Sigmoid colon (tissue), 7 donors: ENCODE results near the gene FUT6. TPM values are rescaled to one million over a fixed set of nuclear protein-coding genes. Genes with fewer than 3 reads are reported as not detected.
A peak's percentile ranks its signal among the peaks of the same experiment; 100 is the strongest.

Experiments
- DNase-seq: peaks from one replicate; pipeline ENCODE4 v3.0.0-alpha.2; 2019
- H3K27ac ChIP-seq, 4 donors: fragments of 200-600 bp; sonication (generic); one replicate each; pipeline ENCODE4 v1.5.1; 2016 to 2019; ENCODE audit warnings: mild to moderate bottlenecking in 1 of 4
- H3K27me3 ChIP-seq, 3 donors: fragments of 200-600 bp; sonication (generic); one replicate each; pipeline ENCODE4 v1.5.1; 2019; ENCODE audit warnings: mild to moderate bottlenecking in 1 of 3
- H3K36me3 ChIP-seq, 4 donors: fragments of 200-600 bp; sonication (generic); one replicate each; pipeline ENCODE4 v1.5.1; 2016 to 2019
- H3K4me1 ChIP-seq, 4 donors: fragments of 200-600 bp; sonication (generic); one replicate each; pipeline ENCODE4 v1.5.1; 2017 to 2019
- H3K4me3 ChIP-seq, 4 donors: fragments of 200-600 bp; sonication (generic); one replicate each; pipeline ENCODE4 v1.5.1; 2017 to 2019; ENCODE audit warnings: mild to moderate bottlenecking in 2 of 4, moderate library complexity in 1 of 4
- H3K9me3 ChIP-seq, 4 donors: fragments of 200-600 bp in 3 of 4; sonication (generic) in 3 of 4; one replicate each; pipeline versions ENCODE4 v1.5.1 to v1.6.1; 2013 to 2019
- EP300 ChIP-seq, 4 donors: sonication (generic); formaldehyde crosslinking; IDR thresholded peaks; one replicate each; pipeline ENCODE4 v1.6.1; 2017; ENCODE audit warnings: antibody characterized with exemption in 4 of 4
- POLR2A ChIP-seq, 2 donors: fragments of 450-650 bp; IDR thresholded peaks; one replicate each; pipeline ENCODE4 v1.6.1; 2016; ENCODE audit warnings: antibody characterized with exemption in 2 of 2, mild to moderate bottlenecking in 2 of 2, moderate library complexity in 2 of 2
- POLR2AphosphoS5 ChIP-seq, 4 donors: sonication (generic); formaldehyde crosslinking; IDR thresholded peaks; one replicate each; pipeline ENCODE4 v1.6.1; 2017; ENCODE audit warnings: antibody characterized with exemption in 4 of 4
- WGBS, 2 donors: extraction: QIAGEN DNeasy Blood & Tissue Kit; methylation state at CpG; one replicate each; pipeline ENCODE4 v1.1.7; 2013; 5-methylcytosine and 5-hydroxymethylcytosine counted together
- intact Hi-C: fragments of 100-400 bp; cut with DNase I; formaldehyde crosslinking; loops from one replicate; pipeline ENCODE4 v1.15.1; 2023
- polyA plus RNA-seq, 3 donors: library from polyadenylated mRNA; stranded (reverse); fragments of 200-250 nt; gene quantifications; one replicate each; pipeline ENCODE4 v1.2.3, GENCODE V29; 2013
- total RNA-seq, 4 donors: library from RNA; depleted of rRNA; stranded (reverse); fragments of >200 nt; gene quantifications; one replicate each; pipeline ENCODE4 v1.1.0, GENCODE V29; 2016
- TF ChIP-seq, protein P1 (sequence below), 4 experiments: fragments of 450-650 bp in 3 of 4; fragments of 200-600 bp in 1 of 4; IDR thresholded peaks; one replicate each; pipeline ENCODE4 v1.5.1; 2016 to 2019; ENCODE audit warnings: antibody characterized with exemption in 4 of 4, mild to moderate bottlenecking in 3 of 4, moderate library complexity in 2 of 4
- donor health status: healthy with polysubstance abuse.
- donor health status: Bipolar disorder and iron deficiency.
- donor health status: healthy.

The FUT6 gene
- total and polyA plus RNA-seq, 7 donors = 14.8 to 61.1 (median 21.0) TPM; not detected in 4

GRCh38 chr19:5793188-5793587 lies 46.3 kb downstream of the FUT6 start:
- DNase-seq = no peak
- Histone ChIP-seq H3K4me1 (peaks cover 2 to 9% (median 9%) of the 10 kb centered on the region in 4 donors), H3K27ac (no peak overlapping the region), H3K36me3 (peaks cover 14 to 19% (median 16%) of the 10 kb centered on the region in 4 donors), H3K9me3 (no peaks in the 10 kb centered on the region), H3K4me3 (no peak overlapping the region), H3K27me3 (no peaks in the 10 kb centered on the region)
- intact Hi-C loops = loop anchor here (5.0 kb wide), 3 partner anchors 71 to 184 kb away; partner anchors contain the start of genes CATSPERD, LONP1, RANBP3 and SAFB
- 91 to 92% methylated on average over 3 of the region's 3 CpGs for WGBS, 2 donors
- TF ChIP-seq, protein P1, sequence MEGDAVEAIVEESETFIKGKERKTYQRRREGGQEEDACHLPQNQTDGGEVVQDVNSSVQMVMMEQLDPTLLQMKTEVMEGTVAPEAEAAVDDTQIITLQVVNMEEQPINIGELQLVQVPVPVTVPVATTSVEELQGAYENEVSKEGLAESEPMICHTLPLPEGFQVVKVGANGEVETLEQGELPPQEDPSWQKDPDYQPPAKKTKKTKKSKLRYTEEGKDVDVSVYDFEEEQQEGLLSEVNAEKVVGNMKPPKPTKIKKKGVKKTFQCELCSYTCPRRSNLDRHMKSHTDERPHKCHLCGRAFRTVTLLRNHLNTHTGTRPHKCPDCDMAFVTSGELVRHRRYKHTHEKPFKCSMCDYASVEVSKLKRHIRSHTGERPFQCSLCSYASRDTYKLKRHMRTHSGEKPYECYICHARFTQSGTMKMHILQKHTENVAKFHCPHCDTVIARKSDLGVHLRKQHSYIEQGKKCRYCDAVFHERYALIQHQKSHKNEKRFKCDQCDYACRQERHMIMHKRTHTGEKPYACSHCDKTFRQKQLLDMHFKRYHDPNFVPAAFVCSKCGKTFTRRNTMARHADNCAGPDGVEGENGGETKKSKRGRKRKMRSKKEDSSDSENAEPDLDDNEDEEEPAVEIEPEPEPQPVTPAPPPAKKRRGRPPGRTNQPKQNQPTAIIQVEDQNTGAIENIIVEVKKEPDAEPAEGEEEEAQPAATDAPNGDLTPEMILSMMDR (IDR thresholded peaks at IDR 0.05) = no peak
- TF ChIP-seq POLR2A (IDR thresholded peaks at IDR 0.05) (no peak), EP300 (IDR thresholded peaks at IDR 0.05) (no peak), POLR2AphosphoS5 (IDR thresholded peaks at IDR 0.05) (no peak)

DNA sequence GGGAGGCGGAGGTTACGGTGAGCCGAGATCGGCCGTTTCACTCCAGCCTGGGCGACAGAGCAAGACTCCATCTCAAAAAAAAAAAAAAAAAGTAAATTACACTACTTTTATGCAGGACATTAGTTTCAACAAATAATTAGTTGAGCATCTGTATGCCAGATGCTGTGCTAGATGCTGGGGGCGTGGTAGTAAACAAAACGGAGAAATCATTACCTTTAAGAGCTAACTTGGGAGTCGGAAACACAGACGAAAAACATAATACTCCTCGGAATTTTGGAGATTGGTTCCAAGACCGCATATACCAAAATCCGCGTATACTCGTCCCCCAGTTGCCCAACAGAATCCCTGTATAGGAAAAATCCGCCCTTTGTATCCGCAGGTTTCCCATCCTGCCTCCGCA lies 47.3 kb downstream of the FUT6 start:
- intact Hi-C loops = loop anchor here (5.0 kb wide), 3 partner anchors 70 to 185 kb away; partner anchors contain the start of genes CATSPERD, LONP1, RANBP3 and SAFB
- Histone ChIP-seq H3K4me1 (peaks cover 2 to 9% (median 9%) of the 10 kb centered on the region in 4 donors), H3K36me3 (peaks cover 22 to 29% (median 25%) of the 10 kb centered on the region in 4 donors), H3K9me3 (no peaks in the 10 kb centered on the region), H3K27ac (no peak overlapping the region), H3K27me3 (no peaks in the 10 kb centered on the region), H3K4me3 (no peak overlapping the region)
- TF ChIP-seq POLR2A (IDR thresholded peaks at IDR 0.05) = no peak
- TF ChIP-seq, protein P1 (IDR thresholded peaks at IDR 0.05) = no peak
- no peak for TF ChIP-seq POLR2AphosphoS5 (IDR thresholded peaks at IDR 0.05)
- TF ChIP-seq EP300 (IDR thresholded peaks at IDR 0.05) = no peak
- 95 to 96% methylated on average over 18 of the region's 18 CpGs for WGBS, 2 donors
- DNase-seq = no peak

- H3K4me3 ChIP-seq = peak within 1 kb of the TSS; percentile 88 to 97 (median 92)
- peak; percentile 99 for DNase-seq
- 11% methylated on average over 72 of the region's 72 CpGs for WGBS, 2 donors
- TF ChIP-seq EP300 (IDR thresholded peaks at IDR 0.05) (peak in 1 of 4 donors; percentile 48), POLR2A (IDR thresholded peaks at IDR 0.05) (peak; percentile 63 to 66), POLR2AphosphoS5 (IDR thresholded peaks at IDR 0.05) (peak; percentile 73 to 93 (median 86))
- TF ChIP-seq, protein P1 (IDR thresholded peaks at IDR 0.05) = no peak
- no peaks in the 10 kb centered on the region for H3K27me3 ChIP-seq
- intact Hi-C loops = loop anchor here (5.0 kb wide), 3 partner anchors 69 to 186 kb away; partner anchors contain the start of genes CATSPERD, LONP1, RANBP3 and SAFB
- peak within 1 kb of the TSS; percentile 98 to 100 (median 99) for H3K27ac ChIP-seq
- no peaks in the 10 kb centered on the region for H3K9me3 ChIP-seq
- peaks cover 2 to 9% (median 9%) of the 10 kb centered on the region in 4 donors for H3K4me1 ChIP-seq
- peaks cover 35 to 43% (median 38%) of the 10 kb centered on the region in 4 donors for H3K36me3 ChIP-seq
These were observed 48.7 kb downstream of the FUT6 start, which contains the start of gene DUS3L for GRCh38 chr19:5790559-5791520. Gene DUS3L (minus strand): TSS chr19:5791163. CDS start chr19:5791141, 22 bp downstream.

- Histone ChIP-seq H3K36me3 (peaks cover 36 to 51% (median 44%) of the 10 kb centered on the region in 4 donors), H3K27me3 (no peaks in the 10 kb centered on the region), H3K4me3 (peak overlapping the region; percentile 88 to 97 (median 92)), H3K27ac (peak overlapping the region; percentile 98 to 100 (median 99)), H3K4me1 (peaks cover 2 to 9% (median 9%) of the 10 kb centered on the region in 4 donors), H3K9me3 (no peaks in the 10 kb centered on the region)
- TF ChIP-seq POLR2A (IDR thresholded peaks at IDR 0.05) = no peak
- intact Hi-C loops = loop anchor here (5.0 kb wide), 3 partner anchors 68 to 187 kb away; partner anchors contain the start of genes CATSPERD, LONP1, RANBP3 and SAFB
- peak; percentile 70 for DNase-seq
- WGBS, 2 donors = 78 to 83% methylated on average over 26 of the region's 26 CpGs
These were observed 49.5 kb downstream of the FUT6 start for GRCh38 chr19:5789886-5790558.
